Stomach (tissue), 9 donors: ENCODE measurements around the gene ZNF585A. TPM values are rescaled to one million over a fixed set of nuclear protein-coding genes. Genes with fewer than 3 reads are reported as not detected.
"Not testable (repeated sequence)": the region's sequence is repeated elsewhere in the genome, so short reads cannot be mapped to it uniquely, and the experiment has no call there.

ENCODE experiments used
- DNase-seq, 2 donors: peaks; one replicate each; pipeline versions ENCODE4 v3.0.0 to v3.0.0-alpha.2; 2013 to 2019
- H3K27ac ChIP-seq, 5 donors: fragments of 200-600 bp in 4 of 5; sonication (generic) in 4 of 5; one replicate each; pipeline ENCODE4 v1.5.1; 2013 to 2019; ENCODE audit warnings: mild to moderate bottlenecking in 1 of 5, moderate library complexity in 1 of 5
- H3K27me3 ChIP-seq, 3 donors: fragments of 200-600 bp; sonication (generic); one replicate each; pipeline ENCODE4 v1.5.1; 2017 to 2019; ENCODE audit warnings: mixed run types in 1 of 3
- H3K36me3 ChIP-seq, 4 donors: fragments of 200-600 bp; sonication (generic); 1 replicate in 3 of 4; 2 replicates in 1 of 4; pipeline ENCODE4 v1.5.1; 2016 to 2019
- H3K4me1 ChIP-seq, 4 donors: fragments of 200-600 bp; sonication (generic); one replicate each; pipeline ENCODE4 v1.5.1; 2016 to 2019
- H3K4me3 ChIP-seq, 4 donors: fragments of 200-600 bp; sonication (generic) in 3 of 4; one replicate each; pipeline ENCODE4 v1.5.1; 2016 to 2019; ENCODE audit warnings: mild to moderate bottlenecking in 1 of 4
- H3K9me3 ChIP-seq, 4 donors: fragments of 200-600 bp; sonication (generic); one replicate each; pipeline ENCODE4 v1.5.1; 2016 to 2019
- CTCF ChIP-seq, 7 experiments: fragments of 450-650 bp in 4 of 7; fragments of 200-600 bp in 3 of 7; sonication (generic) in 3 of 7; IDR thresholded peaks; one replicate each; pipeline ENCODE4 v1.5.1; 2016 to 2019; ENCODE audit warnings: antibody characterized with exemption in 7 of 7, control low read depth in 2 of 7, mild to moderate bottlenecking in 1 of 7
- EP300 ChIP-seq: sonication (generic); formaldehyde crosslinking; IDR thresholded peaks from one replicate; pipeline ENCODE4 v1.6.1; 2017; ENCODE audit warnings: antibody characterized with exemption
- POLR2A ChIP-seq, 4 donors: fragments of 450-650 bp; IDR thresholded peaks; one replicate each; pipeline ENCODE4 v1.6.1; 2016; ENCODE audit warnings: antibody characterized with exemption in 4 of 4, control low read depth in 2 of 4, mild to moderate bottlenecking in 1 of 4, moderate library complexity in 1 of 4
- POLR2AphosphoS5 ChIP-seq, 3 donors: sonication (generic); formaldehyde crosslinking; IDR thresholded peaks; one replicate each; pipeline ENCODE4 v1.6.1; 2016; ENCODE audit warnings: antibody characterized with exemption in 3 of 3
- WGBS, 5 donors: extraction: QIAGEN DNeasy Blood & Tissue Kit in 3 of 5; methylation state at CpG; one replicate each; pipeline versions ENCODE4 v1.1.5 to v1.1.7; 2013 to 2018; 5-methylcytosine and 5-hydroxymethylcytosine counted together
- intact Hi-C: fragments of 100-400 bp; cut with DNase I; formaldehyde crosslinking; loops from one replicate; pipeline ENCODE4 v1.15.1; 2023; ENCODE audit warnings: low total_unique reads
- polyA plus RNA-seq, 3 donors: library from polyadenylated mRNA; stranded (reverse); fragments of 200-250 nt; gene quantifications; one replicate each; pipeline ENCODE4 v1.2.3, GENCODE V29; 2013
- total RNA-seq, 5 donors: library from RNA; depleted of rRNA; stranded (reverse); fragments of >200 nt; gene quantifications; one replicate each; pipeline versions ENCODE4 v1.1.0 to v1.2.3, GENCODE V29; 2014 to 2016
- donor health status: healthy with polysubstance abuse.
- donor health status: Bipolar disorder and iron deficiency.
- donor health status: healthy.

ZNF585A gene
- total and polyA plus RNA-seq, 8 donors: under 0.01 to 37.9 (median 13.2) TPM

- H3K9me3 ChIP-seq: peaks cover 0 to 26% (median 7%) of the 10 kb centered on the region in 4 donors
- H3K27me3 ChIP-seq: no peaks in the 10 kb centered on the region
- 11 to 20% (median 12%) methylated on average over 6 of the region's 6 CpGs for WGBS, 5 donors
- H3K4me3 ChIP-seq: peak overlapping the region; percentile 81 to 91 (median 87)
- intact Hi-C loops: no loop called here
- H3K36me3 ChIP-seq: peaks cover 0 to 35% (median 31%) of the 10 kb centered on the region in 4 donors
- DNase-seq: no peak
- H3K4me1 ChIP-seq: peaks cover 4 to 28% (median 18%) of the 10 kb centered on the region in 4 donors
- TF ChIP-seq POLR2AphosphoS5 (IDR thresholded peaks at IDR 0.05) (no peak), EP300 (no peak), CTCF (IDR thresholded peaks at IDR 0.05) (no peak), POLR2A (IDR thresholded peaks at IDR 0.05) (no peak)
- peak overlapping the region; percentile 89 to 97 (median 94) for H3K27ac ChIP-seq
Observed at GRCh38 chr19:37218592-37218935, 46.1 kb upstream of the ZNF585A start.

GRCh38 chr19:37217775-37218591, 45.5 kb upstream of the ZNF585A start, which contains the start of gene ZNF383:
ZNF383 (plus strand) TSS chr19:37218214; CDS start chr19:37230454, 12,240 bp downstream.
- Histone ChIP-seq H3K36me3 (peaks cover 0 to 32% (median 27%) of the 10 kb centered on the region in 4 donors), H3K4me3 (peak within 1 kb of the TSS; percentile 81 to 91 (median 87)), H3K9me3 (peaks cover 0 to 20% (median 4%) of the 10 kb centered on the region in 4 donors), H3K4me1 (peaks cover 4 to 28% (median 18%) of the 10 kb centered on the region in 4 donors), H3K27ac (peak within 1 kb of the TSS; percentile 89 to 97 (median 94)), H3K27me3 (no peaks in the 10 kb centered on the region)
- DNase-seq: peak; percentile 86 to 97
- intact Hi-C loops: no loop called here
- no peak for TF ChIP-seq POLR2A (IDR thresholded peaks at IDR 0.05)
- TF ChIP-seq CTCF (IDR thresholded peaks at IDR 0.05): peak in 1 of 7 experiments; percentile 15
- TF ChIP-seq POLR2AphosphoS5 (IDR thresholded peaks at IDR 0.05): peak; percentile 5 to 73 (median 70)
- WGBS, 5 donors: 0 to 1% (median 0%) methylated on average over 41 to 44 of the region's 44 CpGs

- Histone ChIP-seq H3K36me3 (peaks cover 0 to 26% (median 22%) of the 10 kb centered on the region in 4 donors), H3K9me3 (peaks cover 0 to 15% (median 2%) of the 10 kb centered on the region in 4 donors), H3K27me3 (no peaks in the 10 kb centered on the region), H3K27ac (peak overlapping the region; percentile 89 to 97 (median 94)), H3K4me1 (peaks cover 4 to 28% (median 18%) of the 10 kb centered on the region in 4 donors), H3K4me3 (peak overlapping the region; percentile 81 to 91 (median 87))
- 0 to 1% (median 1%) methylated on average over 7 of the region's 7 CpGs for WGBS, 5 donors
- DNase-seq: no peak
- TF ChIP-seq POLR2A (IDR thresholded peaks at IDR 0.05) (no peak), CTCF (IDR thresholded peaks at IDR 0.05) (no peak), POLR2AphosphoS5 (IDR thresholded peaks at IDR 0.05) (no peak), EP300 (no peak)
- intact Hi-C loops: no loop called here
Observed at GRCh38 chr19:37217480-37217774, 44.9 kb upstream of the ZNF585A start.

- intact Hi-C loops: no loop called here
- H3K9me3 ChIP-seq: peaks cover 2 to 93% (median 58%) of the 10 kb centered on the region in 4 donors
Observed at GRCh38 chr19:37197768-37198167, 25.3 kb upstream of the ZNF585A start.

GRCh38 chr19:37197115-37197514, 24.6 kb upstream of the ZNF585A start:
- H3K4me3 ChIP-seq, H3K27ac ChIP-seq, intact Hi-C loops, DNase-seq, H3K4me1 ChIP-seq, H3K27me3 ChIP-seq: not testable (repeated sequence)
- Histone ChIP-seq H3K36me3 (peaks cover 20 to 100% (median 91%) of the 10 kb centered on the region in 4 donors), H3K9me3 (peaks cover 4 to 94% (median 62%) of the 10 kb centered on the region in 4 donors)
- WGBS, 5 donors: 96 to 98% (median 97%) methylated on average over 5 of the region's 5 CpGs

More at GRCh38 chr19:37197768-37198167, 25.3 kb upstream of the ZNF585A start:
- WGBS, 5 donors: 86 to 92% (median 90%) methylated on average over 2 of the region's 2 CpGs
- no peaks in the 10 kb centered on the region for H3K4me1 ChIP-seq
- no peak for TF ChIP-seq POLR2A (IDR thresholded peaks at IDR 0.05)
- TF ChIP-seq EP300: no peak
- no peak for TF ChIP-seq POLR2AphosphoS5 (IDR thresholded peaks at IDR 0.05)
- TF ChIP-seq CTCF (IDR thresholded peaks at IDR 0.05): no peak
- H3K4me3 ChIP-seq: no peak overlapping the region
- no peaks in the 10 kb centered on the region for H3K27me3 ChIP-seq
- no peak overlapping the region for H3K27ac ChIP-seq
- H3K36me3 ChIP-seq: peaks cover 19 to 100% (median 91%) of the 10 kb centered on the region in 4 donors
- DNase-seq: no peak

- H3K4me3 ChIP-seq, H3K27me3 ChIP-seq, H3K27ac ChIP-seq, H3K4me1 ChIP-seq, intact Hi-C loops, DNase-seq: not testable (repeated sequence)
- WGBS, 5 donors: 93 to 99% (median 95%) methylated on average over 4 of the region's 4 CpGs
- Histone ChIP-seq H3K9me3 (peaks cover 11 to 98% (median 71%) of the 10 kb centered on the region in 4 donors), H3K36me3 (peaks cover 33 to 100% (median 91%) of the 10 kb centered on the region in 4 donors)
Observed at GRCh38 chr19:37195248-37195647, 22.8 kb upstream of the ZNF585A start.

GRCh38 chr19:37186071-37186470, 13.6 kb upstream of the ZNF585A start:
- H3K4me3 ChIP-seq, H3K27ac ChIP-seq, intact Hi-C loops, DNase-seq, H3K27me3 ChIP-seq, H3K4me1 ChIP-seq: not testable (repeated sequence)
- Histone ChIP-seq H3K36me3 (peaks cover 50 to 76% (median 63%) of the 10 kb centered on the region in 4 donors), H3K9me3 (peaks cover 73 to 98% (median 92%) of the 10 kb centered on the region in 4 donors)
- WGBS, 5 donors: 97 to 100% (median 98%) methylated on average over 4 of the region's 4 CpGs
